ENCODE results near the gene EREG. TPM values are rescaled to one million over a fixed set of nuclear protein-coding genes. Genes with fewer than 3 reads are reported as not detected.

EREG gene
- total RNA-seq, 4 donors from 2014 or later = under 0.01 to 0.13 (median under 0.01) TPM; not detected in 1

DNA sequence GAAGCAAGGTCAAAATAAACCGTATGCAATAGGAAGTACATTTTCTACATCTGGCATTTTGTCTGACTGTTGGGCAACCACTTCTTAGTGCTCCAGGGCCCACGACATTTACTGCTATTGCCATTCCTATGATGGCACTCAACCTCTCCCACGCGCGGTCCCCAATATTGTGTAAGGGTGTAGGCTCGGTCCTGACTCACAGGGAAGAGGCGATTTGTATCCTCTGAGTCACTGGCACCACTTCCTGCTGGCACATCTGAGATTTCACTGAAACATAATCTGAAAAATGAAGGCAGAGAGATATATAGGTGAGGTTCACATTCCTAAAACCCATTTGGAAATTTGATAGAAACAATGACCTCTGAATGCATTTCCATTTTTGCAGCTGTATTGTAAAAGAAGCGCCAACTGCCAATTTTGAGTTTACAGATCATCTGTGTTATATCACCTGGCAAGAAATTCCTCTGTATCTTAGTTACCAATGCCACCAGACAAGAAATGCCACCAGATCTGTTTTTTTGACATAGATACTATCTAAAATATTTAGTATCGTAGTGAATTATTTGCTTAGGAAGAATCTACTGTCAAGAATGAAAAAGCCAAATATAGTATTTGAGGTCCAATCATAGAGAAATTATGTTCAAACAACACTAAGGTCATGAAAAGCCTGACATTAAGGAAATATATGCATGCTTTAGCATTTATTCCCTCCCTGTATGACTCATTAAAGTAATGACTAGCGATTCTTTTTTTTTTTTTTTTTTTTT lies 9.8 kb downstream of the EREG start:
- no peaks in the 10 kb centered on the region for H3K9me3 ChIP-seq
- intact Hi-C loops (cut with DNase I) = loop anchor here (5.0 to 10.0 kb wide), 2 partner anchors 158 to 300 kb away; no protein-coding TSS in a partner anchor
- WGBS, 2 donors = 83 to 86% methylated on average over 10 of the region's 10 CpGs
- no peak for DNase-seq
- no peaks in the 10 kb centered on the region for H3K27me3 ChIP-seq
- H3K36me3 ChIP-seq = no peaks in the 10 kb centered on the region
- no peak overlapping the region for H3K27ac ChIP-seq
- H3K4me1 ChIP-seq = no peaks in the 10 kb centered on the region
- H3K4me3 ChIP-seq (replicated peaks in 1 of 3) = no peak overlapping the region
- TF ChIP-seq, protein P1, sequence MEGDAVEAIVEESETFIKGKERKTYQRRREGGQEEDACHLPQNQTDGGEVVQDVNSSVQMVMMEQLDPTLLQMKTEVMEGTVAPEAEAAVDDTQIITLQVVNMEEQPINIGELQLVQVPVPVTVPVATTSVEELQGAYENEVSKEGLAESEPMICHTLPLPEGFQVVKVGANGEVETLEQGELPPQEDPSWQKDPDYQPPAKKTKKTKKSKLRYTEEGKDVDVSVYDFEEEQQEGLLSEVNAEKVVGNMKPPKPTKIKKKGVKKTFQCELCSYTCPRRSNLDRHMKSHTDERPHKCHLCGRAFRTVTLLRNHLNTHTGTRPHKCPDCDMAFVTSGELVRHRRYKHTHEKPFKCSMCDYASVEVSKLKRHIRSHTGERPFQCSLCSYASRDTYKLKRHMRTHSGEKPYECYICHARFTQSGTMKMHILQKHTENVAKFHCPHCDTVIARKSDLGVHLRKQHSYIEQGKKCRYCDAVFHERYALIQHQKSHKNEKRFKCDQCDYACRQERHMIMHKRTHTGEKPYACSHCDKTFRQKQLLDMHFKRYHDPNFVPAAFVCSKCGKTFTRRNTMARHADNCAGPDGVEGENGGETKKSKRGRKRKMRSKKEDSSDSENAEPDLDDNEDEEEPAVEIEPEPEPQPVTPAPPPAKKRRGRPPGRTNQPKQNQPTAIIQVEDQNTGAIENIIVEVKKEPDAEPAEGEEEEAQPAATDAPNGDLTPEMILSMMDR (IDR thresholded peaks at IDR 0.05) = no peak
- no peak for TF ChIP-seq POLR2A (IDR thresholded peaks at IDR 0.05)

DNA sequence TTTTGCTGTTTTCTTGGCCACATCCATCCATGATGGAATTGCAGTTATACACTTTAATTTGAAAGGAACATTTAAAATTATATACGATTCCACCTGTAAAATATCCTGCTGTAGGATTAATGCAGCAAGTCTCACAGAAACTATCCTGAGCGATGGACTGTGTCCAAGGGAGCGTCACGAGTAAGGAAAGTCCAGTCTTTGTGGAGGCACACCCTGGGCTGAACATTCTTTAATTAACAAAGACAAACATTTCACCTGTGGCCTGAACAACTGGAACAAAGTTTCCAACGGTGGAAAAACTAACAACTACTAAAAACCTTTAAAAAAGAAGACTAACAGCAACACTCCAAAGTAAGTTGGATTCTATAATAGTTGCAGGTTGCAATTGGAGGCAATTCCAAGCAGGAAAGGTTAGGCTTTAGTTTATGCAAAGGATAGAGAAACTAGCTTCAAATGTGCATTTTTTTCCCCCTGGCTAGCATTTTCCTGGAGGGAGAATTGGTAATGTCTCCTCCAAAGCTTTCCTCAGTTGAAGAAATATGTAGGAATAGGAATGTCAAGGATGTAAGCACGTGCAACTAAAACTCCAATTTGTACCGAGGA lies 11.0 kb downstream of the EREG start:
- 50 to 54% methylated on average over 7 of the region's 7 CpGs for WGBS, 2 donors
- Histone ChIP-seq H3K27ac (no peak overlapping the region), H3K4me3 (replicated peaks in 1 of 3) (no peak overlapping the region), H3K36me3 (no peaks in the 10 kb centered on the region), H3K27me3 (no peaks in the 10 kb centered on the region), H3K4me1 (no peaks in the 10 kb centered on the region), H3K9me3 (no peaks in the 10 kb centered on the region)
- intact Hi-C loops (cut with DNase I) = loop anchor here (5.0 to 10.0 kb wide), 2 partner anchors 156 to 299 kb away; no protein-coding TSS in a partner anchor
- no peak for DNase-seq
- TF ChIP-seq, protein P1 (IDR thresholded peaks at IDR 0.05) = no peak
- TF ChIP-seq POLR2A (IDR thresholded peaks at IDR 0.05) = no peak

DNA sequence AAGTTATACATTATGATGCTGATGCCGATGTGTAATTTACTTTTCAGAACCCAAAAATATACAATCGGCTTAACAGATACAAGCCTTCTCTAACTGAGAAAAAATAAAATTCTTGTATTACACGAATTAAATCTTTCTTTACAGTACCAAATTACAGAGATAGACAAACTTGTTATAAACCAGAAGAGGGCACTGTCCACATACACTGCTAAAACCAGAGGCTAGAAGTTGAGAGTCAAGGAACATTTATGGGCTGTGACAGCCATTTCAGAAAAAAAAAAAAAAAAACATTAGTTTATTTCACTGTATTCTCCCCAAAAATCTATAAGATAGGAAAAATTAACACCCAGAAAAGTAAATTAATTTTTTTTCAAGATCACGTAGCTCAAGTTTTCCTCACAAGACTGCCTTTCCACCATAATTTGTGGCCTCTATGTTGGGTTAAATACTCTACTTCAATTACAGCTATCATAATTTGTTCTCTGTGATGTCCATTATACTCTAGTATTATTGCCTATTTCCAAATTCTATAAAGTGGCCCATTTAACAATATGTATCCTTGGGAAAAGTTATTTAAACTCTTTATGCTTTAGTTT lies 12.0 kb downstream of the EREG start:
- WGBS, 2 donors = 63 to 68% methylated on average over 4 of the region's 4 CpGs
- H3K9me3 ChIP-seq = no peaks in the 10 kb centered on the region
- H3K27me3 ChIP-seq = no peaks in the 10 kb centered on the region
- no peak overlapping the region for H3K27ac ChIP-seq
- H3K4me3 ChIP-seq (replicated peaks in 1 of 3) = no peak overlapping the region
- DNase-seq = no peak
- intact Hi-C loops (cut with DNase I) = loop anchor here (5.0 to 10.0 kb wide), 2 partner anchors 155 to 298 kb away; no protein-coding TSS in a partner anchor
- no peak for TF ChIP-seq POLR2A (IDR thresholded peaks at IDR 0.05)
- TF ChIP-seq, protein P1 (IDR thresholded peaks at IDR 0.05) = peak in 3 of 6 experiments; percentile 63 to 67 (median 65)
- no peaks in the 10 kb centered on the region for H3K4me1 ChIP-seq
- H3K36me3 ChIP-seq = no peaks in the 10 kb centered on the region

DNA sequence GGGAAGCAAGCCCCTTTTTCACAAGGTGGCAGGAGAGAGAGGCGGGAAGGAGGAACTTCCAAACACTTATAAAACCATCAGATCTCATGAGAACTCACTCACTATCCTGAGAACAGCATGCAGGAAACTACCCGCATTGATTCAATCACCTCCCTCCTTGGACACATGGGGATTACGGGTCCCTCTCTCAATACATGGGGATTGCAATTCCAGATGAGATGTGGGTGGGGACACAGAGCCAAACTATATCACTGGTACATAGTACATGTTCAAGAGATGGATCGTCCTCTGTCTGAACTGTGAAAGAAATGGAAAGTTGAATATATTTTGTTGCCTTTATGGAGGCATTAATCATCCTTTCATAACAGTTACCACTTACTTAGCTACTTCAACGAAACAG lies 12.8 kb downstream of the EREG start:
- DNase-seq = no peak
- Histone ChIP-seq H3K9me3 (no peaks in the 10 kb centered on the region), H3K36me3 (no peaks in the 10 kb centered on the region), H3K4me3 (replicated peaks in 1 of 3) (no peak overlapping the region), H3K4me1 (no peaks in the 10 kb centered on the region), H3K27ac (no peak overlapping the region), H3K27me3 (no peaks in the 10 kb centered on the region)
- TF ChIP-seq, protein P1 (IDR thresholded peaks at IDR 0.05) = no peak
- TF ChIP-seq POLR2A (IDR thresholded peaks at IDR 0.05) = no peak
- intact Hi-C loops (cut with DNase I) = loop anchor here (5.0 to 10.0 kb wide), 2 partner anchors 155 to 297 kb away; no protein-coding TSS in a partner anchor
- 67 to 75% methylated on average over 5 of the region's 5 CpGs for WGBS, 2 donors

All from thyroid gland (tissue), 4 donors.